Fibroblast of peridontal ligament (primary cell): ENCODE results near the gene KDM2B.
A peak's percentile ranks its signal among the peaks of the same experiment; 100 is the strongest.

Experiments used
- DNase-seq: peaks from one replicate; pipeline ENCODE4 v3.0.0-alpha.2; 2010; ENCODE audit errors: extremely low read depth

The KDM2B gene

GRCh38 chr12:121580959-121581685 is at the start of gene KDM2B:
Gene KDM2B, minus strand, starts transcription at chr12:121581023. Its CDS starts 112 bp downstream, at chr12:121580911.
- DNase-seq: peak; percentile 55

DNA sequence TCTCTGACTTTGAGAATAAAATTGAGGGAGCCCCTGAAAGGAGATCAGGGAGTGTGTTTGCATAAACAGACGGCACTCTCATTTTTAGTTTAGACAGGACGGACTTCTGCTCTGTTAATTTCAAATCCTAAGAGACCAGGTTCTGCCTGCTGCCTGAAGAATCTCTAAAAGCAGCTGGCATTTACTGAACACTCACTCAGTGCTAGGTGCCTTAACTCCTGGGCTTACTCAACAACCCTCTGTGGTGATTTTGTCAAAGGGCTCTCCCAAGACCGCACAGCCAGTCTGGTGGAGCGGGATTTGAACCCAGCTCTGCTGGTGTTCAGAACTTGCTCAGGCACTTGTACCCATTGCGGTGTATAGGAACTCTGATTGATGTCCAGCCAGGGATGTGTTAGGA is 47.7 kb upstream of the KDM2B start:
- DNase-seq: no peak

DNA sequence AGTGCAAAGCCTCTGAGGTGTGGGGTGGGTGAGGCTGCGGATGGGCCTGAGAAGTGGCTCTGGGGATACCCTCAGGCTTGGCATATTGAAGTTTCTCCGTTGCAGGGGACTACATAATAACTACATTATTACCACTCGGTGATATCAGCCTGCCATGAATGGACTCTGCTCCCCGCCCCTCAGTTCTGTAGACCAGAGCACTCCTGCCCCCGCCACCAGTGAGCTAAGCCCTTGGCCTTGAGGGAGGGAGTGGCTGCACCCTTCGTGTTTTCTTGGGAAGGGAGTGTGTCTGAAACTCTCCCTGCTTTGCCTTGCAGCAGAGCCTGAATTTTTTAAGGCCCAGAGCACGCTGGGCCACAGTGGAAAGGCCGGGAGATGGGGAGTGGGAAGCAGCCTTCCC is 47.2 kb upstream of the KDM2B start:
- no peak for DNase-seq

DNA sequence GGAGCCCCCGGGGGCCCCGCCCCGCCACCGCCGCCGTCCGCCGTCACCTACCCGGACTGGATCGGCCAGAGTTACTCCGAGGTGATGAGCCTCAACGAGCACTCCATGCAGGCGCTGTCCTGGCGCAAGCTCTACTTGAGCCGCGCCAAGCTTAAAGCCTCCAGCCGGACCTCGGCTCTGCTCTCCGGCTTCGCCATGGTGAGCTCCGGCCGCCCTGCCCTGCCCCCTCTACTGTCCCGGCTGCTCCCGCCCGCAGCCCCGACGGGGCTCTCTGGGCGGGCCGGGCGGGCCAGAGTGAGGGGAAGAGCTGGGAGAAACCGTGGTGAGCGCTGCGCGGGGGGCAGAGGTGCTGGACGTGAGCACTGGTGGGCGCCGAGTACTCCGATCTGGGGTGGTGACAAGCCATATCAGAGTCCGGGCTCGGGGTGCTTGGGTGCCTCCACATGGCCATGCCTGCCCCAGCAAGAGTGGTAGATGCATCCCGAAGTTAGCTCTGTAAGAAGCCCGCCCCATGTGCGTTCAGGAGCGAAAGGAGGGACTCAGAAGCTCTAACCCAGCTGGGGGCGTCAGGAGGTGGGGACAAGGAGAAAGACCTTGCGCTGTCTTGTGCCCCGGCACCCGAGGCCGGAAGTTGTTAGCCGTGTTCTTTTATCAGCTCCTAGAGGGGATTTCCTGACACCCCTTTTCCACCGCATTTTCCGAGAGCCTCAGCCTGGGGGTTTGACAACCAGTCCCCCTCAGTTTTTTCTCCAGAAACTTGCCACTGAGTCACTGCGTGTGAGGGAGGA is 46.2 kb upstream of the KDM2B start:
- DNase-seq: peak; percentile 52

DNA sequence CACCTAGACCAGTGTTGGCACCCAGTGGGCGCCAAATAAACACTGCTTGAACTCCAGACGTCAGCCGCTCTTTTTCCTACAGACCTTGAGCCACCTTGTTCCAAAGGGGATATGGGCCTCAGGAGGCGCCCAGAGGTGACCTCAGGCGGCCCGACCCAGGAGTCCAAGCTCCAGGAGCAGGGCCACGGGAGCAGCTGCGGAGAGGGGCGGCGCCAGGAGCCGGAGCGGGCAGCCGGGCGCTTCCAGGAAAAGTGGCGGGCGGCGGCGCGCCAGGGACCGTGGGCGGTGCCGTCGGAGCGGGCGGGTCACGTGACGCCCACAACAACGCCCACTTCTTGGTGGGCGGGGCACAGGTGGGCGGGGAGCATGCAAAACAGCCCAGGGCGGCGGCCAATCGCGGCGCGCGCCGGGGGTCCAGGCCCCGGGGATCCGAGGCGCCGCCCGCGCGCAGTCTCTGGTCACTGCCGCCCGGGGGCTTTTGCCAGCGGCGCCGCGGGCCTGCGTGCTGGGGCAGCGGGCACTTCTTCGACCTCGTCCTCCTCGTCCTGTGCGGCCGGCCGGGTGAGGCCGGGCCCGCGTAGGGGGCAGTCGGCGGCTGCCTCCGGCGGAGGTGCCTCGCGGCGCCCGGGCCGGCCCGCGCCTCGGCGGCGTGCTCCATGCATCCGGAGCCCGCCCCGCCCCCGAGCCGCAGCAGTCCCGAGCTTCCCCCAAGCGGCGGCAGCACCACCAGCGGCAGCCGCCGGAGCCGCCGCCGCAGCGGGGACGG is 45.4 kb upstream of the KDM2B start, which contains the start of gene ORAI1:
TSS of gene ORAI1 (plus strand) at position 444 of the 766 bp plus-strand sequence.
- peak; percentile 83 for DNase-seq

DNA sequence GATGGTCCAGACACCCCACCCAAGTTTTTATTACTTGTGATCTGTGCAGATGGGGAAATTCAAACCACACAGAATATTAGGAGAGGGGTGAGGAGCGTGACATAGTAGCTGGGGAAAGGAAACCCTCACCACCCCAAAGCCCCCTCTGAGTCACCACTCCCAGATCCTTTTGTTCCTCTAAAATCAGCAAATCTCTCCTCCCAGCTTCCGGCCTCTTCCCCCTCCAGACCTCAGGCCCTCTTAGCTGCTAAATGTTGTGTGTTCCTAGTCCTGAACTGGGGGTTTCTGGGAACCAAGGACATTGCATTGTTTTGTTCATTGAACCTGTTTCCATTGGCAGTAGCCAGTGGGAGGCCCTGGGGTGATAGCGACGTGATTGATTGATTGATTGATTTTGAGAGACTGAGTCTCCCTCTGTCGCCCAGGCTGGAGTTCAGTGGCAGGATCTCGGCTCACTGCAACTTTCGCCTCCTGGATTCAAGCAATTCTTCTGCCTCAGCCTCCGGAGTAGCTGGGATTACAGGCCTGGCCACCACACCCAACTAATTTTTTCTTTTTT is 39.6 kb upstream of the KDM2B start:
- DNase-seq: no peak

GRCh38 chr12:121618659-121619233 is 37.9 kb upstream of the KDM2B start:
- no peak for DNase-seq

- peak; percentile 8 for DNase-seq
These were observed 34.1 kb upstream of the KDM2B start for GRCh38 chr12:121614872-121615467.

DNA sequence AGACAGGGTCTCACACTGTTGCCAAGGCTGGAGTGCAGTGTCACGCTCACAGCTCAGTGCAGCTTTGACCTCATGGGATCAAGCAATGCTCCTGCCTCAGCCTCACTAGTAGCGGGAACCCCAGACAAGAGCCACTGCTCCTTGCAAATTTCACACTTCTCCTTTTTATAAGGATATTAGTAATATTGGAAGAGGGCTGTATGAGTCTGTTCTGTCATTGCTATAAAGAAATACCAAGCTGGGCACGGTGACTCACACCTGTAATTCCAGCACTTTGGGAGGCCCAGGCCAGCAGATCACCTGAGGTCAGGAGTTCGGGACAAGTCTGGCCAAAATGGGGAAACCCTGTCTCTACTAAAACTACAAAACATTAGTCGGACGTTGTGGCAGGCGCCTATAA is 32.6 kb upstream of the KDM2B start:
- DNase-seq: no peak

GRCh38 chr12:121611306-121611705 is 30.5 kb upstream of the KDM2B start:
- no peak for DNase-seq

- peak; percentile 55 for DNase-seq
These were observed 29.7 kb upstream of the KDM2B start for GRCh38 chr12:121610239-121611149.

- DNase-seq: no peak
These were observed 27.5 kb upstream of the KDM2B start for GRCh38 chr12:121608301-121608700.

DNA sequence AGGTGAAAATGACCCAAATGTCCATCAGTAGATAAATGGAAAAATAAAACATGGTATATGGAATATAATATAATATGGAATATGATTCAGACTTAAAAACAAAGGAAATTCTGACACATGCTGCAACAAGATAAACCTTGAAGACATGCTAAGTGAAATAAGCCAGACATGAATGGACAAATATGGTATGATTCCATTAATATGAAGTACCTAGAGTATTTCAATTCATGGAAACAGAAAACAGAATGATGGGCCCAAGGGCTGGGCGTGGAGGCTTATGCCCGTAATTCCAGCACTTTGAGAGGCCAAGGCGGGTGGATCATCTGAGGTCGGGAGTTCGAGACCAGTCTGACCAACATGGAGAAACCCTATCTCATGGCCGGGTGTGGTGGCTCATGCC is 22.8 kb upstream of the KDM2B start:
- DNase-seq: no peak

DNA sequence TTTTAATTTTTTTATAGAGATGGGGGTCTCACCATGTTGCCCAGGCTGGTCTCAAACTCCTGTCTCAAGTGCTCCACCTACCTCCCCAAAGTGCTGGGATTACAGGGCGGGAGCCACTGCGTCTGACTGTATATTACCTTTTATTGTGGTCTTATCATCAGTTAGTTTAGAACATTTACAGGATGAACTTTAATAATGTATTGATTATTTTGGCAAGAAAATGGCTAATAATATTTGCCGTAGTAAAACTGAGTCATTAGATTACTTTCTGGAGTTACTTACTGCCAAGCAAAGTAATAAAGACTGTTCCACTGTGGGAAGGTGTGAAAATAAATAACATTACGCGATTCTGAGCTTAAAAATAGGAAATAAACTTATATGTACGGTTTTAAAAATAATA is 21.9 kb upstream of the KDM2B start:
- no peak for DNase-seq

DNA sequence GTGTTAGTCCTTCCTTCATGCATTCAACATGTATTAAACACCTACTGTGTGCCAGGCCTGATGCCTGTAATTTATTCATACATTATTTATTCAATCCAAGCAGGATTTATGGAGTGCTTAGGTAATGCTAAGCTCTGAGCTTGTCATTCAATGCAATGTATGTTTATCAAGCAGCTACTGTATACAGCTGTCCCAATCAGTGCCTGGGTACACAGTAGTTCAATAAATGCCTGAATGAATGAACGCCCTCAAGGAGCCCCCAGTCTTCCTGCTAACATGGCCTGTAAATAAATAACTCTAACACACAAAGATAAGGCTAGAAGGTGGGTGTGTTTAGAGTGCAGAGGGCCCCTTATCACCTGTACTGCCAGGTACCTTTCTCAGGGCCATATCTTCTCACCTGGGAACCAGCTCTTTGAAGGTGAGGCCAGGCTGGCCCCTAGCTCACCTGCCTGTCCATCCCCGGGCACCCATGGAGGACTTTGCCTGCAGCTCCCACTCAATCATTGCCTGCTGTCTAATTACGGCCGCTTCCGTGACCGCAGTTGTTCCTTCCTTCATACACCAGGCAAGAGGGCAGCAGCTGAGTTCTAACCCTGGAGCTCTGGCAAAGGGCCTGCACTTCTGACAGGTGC is 20.0 kb upstream of the KDM2B start:
- no peak for DNase-seq

DNA sequence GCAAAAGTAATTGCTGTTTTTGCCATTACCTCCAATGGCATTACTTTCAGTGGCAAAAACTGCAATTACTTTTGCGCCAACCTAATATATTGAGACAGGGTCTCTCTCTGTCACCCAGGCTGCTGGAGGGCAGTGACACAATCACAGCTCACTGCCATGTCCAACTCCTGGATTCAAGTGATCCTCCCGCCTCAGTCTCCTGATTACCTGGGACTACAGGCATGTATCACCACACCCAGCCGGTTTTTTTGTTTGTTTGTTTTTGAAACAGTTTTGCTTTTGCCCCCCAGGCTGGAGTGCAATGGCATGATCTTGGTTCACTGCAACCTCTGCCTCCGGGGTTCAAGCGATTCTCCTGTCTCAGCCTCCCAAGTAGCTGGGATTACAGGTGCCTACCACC is 15.7 kb upstream of the KDM2B start:
- no peak for DNase-seq

GRCh38 chr12:121595520-121595919 is 14.7 kb upstream of the KDM2B start:
- DNase-seq: no peak

- no peak for DNase-seq
These were observed 11.5 kb upstream of the KDM2B start for GRCh38 chr12:121592320-121592719.

DNA sequence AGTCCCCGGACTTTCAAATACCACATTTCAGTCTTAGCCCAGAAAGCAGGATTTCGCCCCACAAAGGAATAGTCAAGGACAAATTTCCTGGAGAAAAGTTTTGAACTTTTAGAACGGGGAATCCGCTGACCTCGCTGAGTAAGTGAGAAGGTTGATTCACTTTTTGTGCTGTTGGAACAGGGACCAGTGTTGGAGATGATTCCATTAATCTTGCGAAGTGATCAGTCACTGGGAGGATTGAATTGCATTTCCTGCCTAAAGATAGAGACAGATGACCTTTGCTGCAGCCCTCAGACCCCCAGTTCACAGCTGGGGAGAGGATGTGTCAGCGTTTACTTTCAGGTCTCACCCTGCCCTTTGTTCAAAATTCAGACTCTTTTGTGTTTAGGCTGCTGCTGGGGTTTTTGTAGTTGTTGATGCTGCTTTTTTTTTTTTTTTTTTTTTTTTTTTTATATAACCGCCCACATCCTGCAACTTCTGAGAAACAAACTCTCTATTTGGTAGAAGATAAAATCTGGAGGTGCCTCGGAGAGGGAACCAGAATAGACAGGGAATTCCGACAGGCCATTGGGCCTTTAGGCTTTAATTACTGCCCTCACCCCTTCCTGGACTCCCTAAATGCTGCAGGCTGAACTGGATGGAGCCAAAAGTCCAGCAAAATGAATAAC is 9.8 kb upstream of the KDM2B start:
- peak; percentile 78 for DNase-seq
